Measurements from ENCODE around the gene MTCL1.
A peak's percentile ranks its signal among the peaks of the same experiment; 100 is the strongest.

The MTCL1 gene

GRCh38 chr18:8823530-8823929, 118.2 kb downstream of the MTCL1 start:
- no peak overlapping the region for H3K27ac ChIP-seq (ENCODE audit: low read length)
- no peak overlapping the region for H3K9ac ChIP-seq (ENCODE audit: low read length in 2 of 2)

DNA sequence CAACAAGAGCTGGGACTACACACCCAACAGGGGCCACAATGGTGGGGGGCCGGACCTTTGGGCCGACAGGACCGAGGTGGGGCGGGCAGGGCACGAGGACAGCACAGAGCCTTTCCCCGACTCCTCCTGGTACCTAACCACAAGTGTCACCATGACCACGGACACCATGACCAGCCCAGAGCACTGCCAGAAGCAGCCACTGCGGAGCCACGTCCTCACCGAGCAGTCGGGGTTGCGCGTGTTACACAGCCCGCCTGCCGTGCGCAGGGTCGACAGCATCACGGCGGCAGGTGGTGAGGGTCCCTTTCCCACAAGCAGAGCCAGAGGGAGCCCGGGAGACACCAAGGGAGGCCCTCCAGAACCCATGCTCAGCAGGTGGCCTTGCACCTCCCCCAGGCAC, 119.5 kb downstream of the MTCL1 start:
- Histone ChIP-seq H3K9me3 (ENCODE audit: control insufficient read depth in 2 of 2, low read length in 2 of 2) (no peaks in the 10 kb centered on the region), H3K9ac (ENCODE audit: low read length in 2 of 2) (no peak overlapping the region), H3K4me1 (ENCODE audit: control insufficient read depth, insufficient read depth, low read length) (peaks cover 22% of the 10 kb centered on the region), H3K27me3 (ENCODE audit: control insufficient read depth in 1 of 2, insufficient read depth in 2 of 2, low read length in 2 of 2) (no peaks in the 10 kb centered on the region), H3K36me3 (ENCODE audit: control insufficient read depth in 2 of 2, insufficient read depth in 2 of 2, low read length in 2 of 2) (peaks cover 21 to 35% of the 10 kb centered on the region in 2 donors), H3K4me3 (ENCODE audit: low read length in 2 of 2) (no peak overlapping the region), H3K27ac (ENCODE audit: low read length) (no peak overlapping the region)

More at GRCh38 chr18:8823530-8823929, 118.2 kb downstream of the MTCL1 start:
- Histone ChIP-seq H3K36me3 (ENCODE audit: control insufficient read depth in 2 of 2, insufficient read depth in 2 of 2, low read length in 2 of 2) (peaks cover 32 to 42% of the 10 kb centered on the region in 2 donors), H3K9me3 (ENCODE audit: control insufficient read depth in 2 of 2, low read length in 2 of 2) (no peaks in the 10 kb centered on the region), H3K4me1 (ENCODE audit: control insufficient read depth, insufficient read depth, low read length) (peaks cover 14% of the 10 kb centered on the region), H3K27me3 (ENCODE audit: control insufficient read depth in 1 of 2, insufficient read depth in 2 of 2, low read length in 2 of 2) (no peaks in the 10 kb centered on the region), H3K4me3 (ENCODE audit: low read length in 2 of 2) (no peak overlapping the region)

DNA sequence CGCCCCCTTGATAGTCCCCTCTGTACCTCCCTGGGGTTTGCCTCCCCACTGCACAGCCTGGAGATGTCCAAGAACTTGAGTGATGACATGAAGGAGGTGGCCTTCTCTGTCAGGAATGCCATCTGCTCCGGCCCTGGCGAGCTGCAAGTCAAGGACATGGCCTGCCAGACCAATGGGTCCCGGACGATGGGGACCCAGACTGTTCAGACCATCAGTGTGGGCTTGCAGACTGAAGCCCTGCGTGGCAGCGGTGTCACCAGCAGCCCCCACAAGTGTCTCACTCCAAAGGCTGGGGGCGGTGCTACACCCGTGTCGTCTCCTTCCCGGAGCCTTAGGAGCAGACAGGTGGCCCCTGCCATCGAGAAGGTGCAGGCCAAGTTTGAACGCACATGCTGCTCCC, 119.9 kb downstream of the MTCL1 start:
- no peaks in the 10 kb centered on the region for H3K27me3 ChIP-seq (ENCODE audit: control insufficient read depth in 1 of 2, insufficient read depth in 2 of 2, low read length in 2 of 2)
- no peak overlapping the region for H3K27ac ChIP-seq (ENCODE audit: low read length)
- H3K36me3 ChIP-seq (ENCODE audit: control insufficient read depth in 2 of 2, insufficient read depth in 2 of 2, low read length in 2 of 2), result peaks cover 21 to 35% of the 10 kb centered on the region in 2 donors

DNA sequence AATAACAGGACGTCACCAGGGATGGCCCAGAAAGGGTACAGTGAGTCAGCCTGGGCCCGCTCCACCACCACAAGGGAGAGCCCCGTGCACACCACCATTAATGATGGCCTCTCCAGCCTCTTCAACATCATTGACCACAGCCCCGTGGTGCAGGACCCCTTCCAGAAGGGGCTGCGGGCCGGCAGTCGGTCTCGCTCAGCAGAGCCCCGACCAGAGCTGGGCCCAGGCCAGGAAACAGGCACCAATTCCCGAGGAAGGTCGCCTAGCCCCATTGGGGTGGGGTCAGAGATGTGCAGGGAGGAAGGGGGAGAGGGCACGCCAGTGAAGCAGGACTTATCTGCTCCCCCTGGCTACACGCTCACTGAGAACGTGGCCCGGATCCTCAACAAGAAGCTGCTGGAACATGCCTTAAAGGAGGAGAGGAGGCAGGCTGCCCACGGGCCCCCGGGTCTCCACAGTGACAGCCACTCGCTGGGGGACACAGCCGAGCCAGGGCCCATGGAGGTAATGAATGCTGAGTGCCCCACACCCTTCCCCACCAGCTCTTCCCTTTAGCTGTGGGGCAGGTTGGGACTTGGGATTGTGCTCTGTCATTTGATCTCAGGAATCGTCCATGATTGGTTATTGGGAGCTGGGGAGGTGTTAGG, 120.5 kb downstream of the MTCL1 start:
- Histone ChIP-seq H3K27me3 (ENCODE audit: control insufficient read depth in 1 of 2, insufficient read depth in 2 of 2, low read length in 2 of 2) (no peaks in the 10 kb centered on the region), H3K4me1 (ENCODE audit: control insufficient read depth, insufficient read depth, low read length) (peaks cover 31% of the 10 kb centered on the region), H3K9me3 (ENCODE audit: control insufficient read depth in 2 of 2, low read length in 2 of 2) (no peaks in the 10 kb centered on the region), H3K9ac (ENCODE audit: low read length in 2 of 2) (no peak overlapping the region), H3K4me3 (ENCODE audit: low read length in 2 of 2) (no peak overlapping the region), H3K27ac (ENCODE audit: low read length) (no peak overlapping the region), H3K36me3 (ENCODE audit: control insufficient read depth in 2 of 2, insufficient read depth in 2 of 2, low read length in 2 of 2) (peaks cover 16 to 30% of the 10 kb centered on the region in 2 donors)

More for the DNA sequence above, 119.9 kb downstream of the MTCL1 start:
- no peaks in the 10 kb centered on the region for H3K9me3 ChIP-seq (ENCODE audit: control insufficient read depth in 2 of 2, low read length in 2 of 2)
- H3K9ac ChIP-seq (ENCODE audit: low read length in 2 of 2), result no peak overlapping the region
- H3K4me3 ChIP-seq (ENCODE audit: low read length in 2 of 2), result no peak overlapping the region
- peaks cover 25% of the 10 kb centered on the region for H3K4me1 ChIP-seq (ENCODE audit: control insufficient read depth, insufficient read depth, low read length)

DNA sequence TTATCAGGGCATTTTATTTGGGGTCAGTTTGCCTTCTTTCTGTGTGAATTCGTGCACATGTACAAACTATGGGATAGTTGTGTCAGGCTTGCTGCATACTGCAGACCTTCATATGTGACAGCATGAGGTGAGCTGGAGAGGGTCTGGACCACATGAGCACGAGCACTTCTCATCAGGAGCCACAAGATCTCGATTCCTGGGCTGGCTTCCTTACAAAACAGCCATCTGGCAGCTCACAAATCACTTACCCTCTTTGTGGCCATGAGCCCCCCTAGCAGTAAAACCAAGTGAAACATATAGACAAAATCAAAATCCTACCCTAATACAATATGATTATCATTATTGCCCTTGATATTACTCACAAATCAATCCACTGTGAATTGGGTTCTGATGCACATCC, 121.2 kb downstream of the MTCL1 start:
- H3K36me3 ChIP-seq (ENCODE audit: control insufficient read depth in 2 of 2, insufficient read depth in 2 of 2, low read length in 2 of 2), result peaks cover 16 to 27% of the 10 kb centered on the region in 2 donors
- H3K4me1 ChIP-seq (ENCODE audit: control insufficient read depth, insufficient read depth, low read length), result peaks cover 36% of the 10 kb centered on the region
- H3K27me3 ChIP-seq (ENCODE audit: control insufficient read depth in 1 of 2, insufficient read depth in 2 of 2, low read length in 2 of 2), result no peaks in the 10 kb centered on the region
- no peak overlapping the region for H3K27ac ChIP-seq (ENCODE audit: low read length)
- H3K4me3 ChIP-seq (ENCODE audit: low read length in 2 of 2), result no peak overlapping the region
- H3K9me3 ChIP-seq (ENCODE audit: control insufficient read depth in 2 of 2, low read length in 2 of 2), result no peaks in the 10 kb centered on the region
- H3K9ac ChIP-seq (ENCODE audit: low read length in 2 of 2), result no peak overlapping the region

DNA sequence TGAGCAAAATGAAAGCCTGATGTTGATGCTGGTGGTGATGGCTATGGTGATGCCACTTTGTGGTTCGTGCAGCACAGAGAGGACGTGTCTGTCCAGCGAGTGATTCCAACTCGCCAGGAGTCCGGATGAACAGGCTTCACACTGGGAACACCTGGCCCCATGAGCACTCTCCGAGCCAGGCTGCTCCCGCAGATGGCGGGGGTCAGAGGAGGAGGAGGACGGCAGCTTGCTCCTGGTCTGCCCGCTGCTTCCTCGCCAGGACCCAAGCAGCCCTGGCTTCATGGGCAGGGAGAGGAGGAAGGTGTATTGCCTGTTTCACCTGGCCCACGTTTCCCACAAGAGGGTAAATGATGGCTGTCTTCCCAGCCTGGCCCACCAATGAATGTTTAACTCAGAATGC, 121.6 kb downstream of the MTCL1 start:
- Histone ChIP-seq H3K4me1 (ENCODE audit: control insufficient read depth, insufficient read depth, low read length) (peaks cover 38% of the 10 kb centered on the region), H3K27me3 (ENCODE audit: control insufficient read depth in 1 of 2, insufficient read depth in 2 of 2, low read length in 2 of 2) (no peaks in the 10 kb centered on the region), H3K9ac (ENCODE audit: low read length in 2 of 2) (no peak overlapping the region), H3K27ac (ENCODE audit: low read length) (no peak overlapping the region), H3K9me3 (ENCODE audit: control insufficient read depth in 2 of 2, low read length in 2 of 2) (no peaks in the 10 kb centered on the region), H3K4me3 (ENCODE audit: low read length in 2 of 2) (no peak overlapping the region), H3K36me3 (ENCODE audit: control insufficient read depth in 2 of 2, insufficient read depth in 2 of 2, low read length in 2 of 2) (peaks cover 16 to 25% of the 10 kb centered on the region in 2 donors)

- H3K4me1 ChIP-seq (ENCODE audit: control insufficient read depth, insufficient read depth, low read length), result peaks cover 38% of the 10 kb centered on the region
- H3K9ac ChIP-seq (ENCODE audit: low read length in 2 of 2), result no peak overlapping the region
- peak overlapping the region in 1 of 2 donors; percentile 22 for H3K4me3 ChIP-seq (ENCODE audit: low read length in 2 of 2)
- no peaks in the 10 kb centered on the region for H3K9me3 ChIP-seq (ENCODE audit: control insufficient read depth in 2 of 2, low read length in 2 of 2)
- H3K27me3 ChIP-seq (ENCODE audit: control insufficient read depth in 1 of 2, insufficient read depth in 2 of 2, low read length in 2 of 2), result no peaks in the 10 kb centered on the region
- peaks cover 16 to 26% of the 10 kb centered on the region in 2 donors for H3K36me3 ChIP-seq (ENCODE audit: control insufficient read depth in 2 of 2, insufficient read depth in 2 of 2, low read length in 2 of 2)
- H3K27ac ChIP-seq (ENCODE audit: low read length), result peak overlapping the region; percentile 60
These were observed 122.9 kb downstream of the MTCL1 start for GRCh38 chr18:8828300-8828699.

- H3K9ac ChIP-seq (ENCODE audit: low read length in 2 of 2), result no peak overlapping the region
These were observed 123.4 kb downstream of the MTCL1 start for GRCh38 chr18:8828798-8829197.

GRCh38 chr18:8830067-8831060, 125.0 kb downstream of the MTCL1 start:
- Histone ChIP-seq H3K4me1 (ENCODE audit: control insufficient read depth, insufficient read depth, low read length) (peaks cover 47% of the 10 kb centered on the region), H3K4me3 (ENCODE audit: low read length in 2 of 2) (no peak overlapping the region), H3K27ac (ENCODE audit: low read length) (peak overlapping the region; percentile 31), H3K27me3 (ENCODE audit: control insufficient read depth in 1 of 2, insufficient read depth in 2 of 2, low read length in 2 of 2) (no peaks in the 10 kb centered on the region), H3K9me3 (ENCODE audit: control insufficient read depth in 2 of 2, low read length in 2 of 2) (no peaks in the 10 kb centered on the region), H3K36me3 (ENCODE audit: control insufficient read depth in 2 of 2, insufficient read depth in 2 of 2, low read length in 2 of 2) (peaks cover 9 to 12% of the 10 kb centered on the region in 2 donors), H3K9ac (ENCODE audit: low read length in 2 of 2) (no peak overlapping the region)

More at GRCh38 chr18:8828798-8829197, 123.4 kb downstream of the MTCL1 start:
- Histone ChIP-seq H3K36me3 (ENCODE audit: control insufficient read depth in 2 of 2, insufficient read depth in 2 of 2, low read length in 2 of 2) (peaks cover 16 to 22% of the 10 kb centered on the region in 2 donors), H3K4me3 (ENCODE audit: low read length in 2 of 2) (no peak overlapping the region), H3K27ac (ENCODE audit: low read length) (peak overlapping the region; percentile 60), H3K27me3 (ENCODE audit: control insufficient read depth in 1 of 2, insufficient read depth in 2 of 2, low read length in 2 of 2) (no peaks in the 10 kb centered on the region), H3K9me3 (ENCODE audit: control insufficient read depth in 2 of 2, low read length in 2 of 2) (no peaks in the 10 kb centered on the region), H3K4me1 (ENCODE audit: control insufficient read depth, insufficient read depth, low read length) (peaks cover 36% of the 10 kb centered on the region)

DNA sequence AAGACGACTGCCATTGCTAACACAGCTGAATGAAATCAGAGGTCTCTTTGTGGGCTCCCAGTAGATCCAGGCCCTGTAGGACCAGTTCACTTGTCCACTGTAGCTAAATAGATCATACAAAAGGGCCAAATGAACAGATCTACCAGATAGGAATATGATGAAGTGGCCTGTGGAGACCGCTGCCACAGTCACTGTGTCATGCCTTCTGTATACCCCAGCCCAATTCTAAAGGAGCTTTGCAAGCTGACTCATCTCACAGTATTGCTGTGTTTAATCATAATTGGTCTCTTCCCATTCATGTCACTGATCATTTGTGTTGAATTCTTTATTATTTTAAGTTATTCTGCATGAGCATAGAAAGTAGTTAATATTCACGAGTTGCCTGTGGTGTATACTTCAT, 125.8 kb downstream of the MTCL1 start:
- peaks cover 8% of the 10 kb centered on the region in 2 donors for H3K36me3 ChIP-seq (ENCODE audit: control insufficient read depth in 2 of 2, insufficient read depth in 2 of 2, low read length in 2 of 2)
- no peaks in the 10 kb centered on the region for H3K27me3 ChIP-seq (ENCODE audit: control insufficient read depth in 1 of 2, insufficient read depth in 2 of 2, low read length in 2 of 2)
- H3K27ac ChIP-seq (ENCODE audit: low read length), result peak overlapping the region; percentile 31
- no peaks in the 10 kb centered on the region for H3K9me3 ChIP-seq (ENCODE audit: control insufficient read depth in 2 of 2, low read length in 2 of 2)
- no peak overlapping the region for H3K9ac ChIP-seq (ENCODE audit: low read length in 2 of 2)
- H3K4me3 ChIP-seq (ENCODE audit: low read length in 2 of 2), result no peak overlapping the region
- H3K4me1 ChIP-seq (ENCODE audit: control insufficient read depth, insufficient read depth, low read length), result peaks cover 52% of the 10 kb centered on the region
